ENCODE results near the gene UVRAG. TPM values are rescaled to one million over a fixed set of nuclear protein-coding genes. Genes with fewer than 3 reads are reported as not detected.

UVRAG gene
- total and polyA plus RNA-seq, 2 of the 13 experiments (the other 11 are each of a cell fraction or from before 2014, with no cell fraction given): 9.7 to 17.3 TPM

- TF ChIP-seq, protein P1, sequence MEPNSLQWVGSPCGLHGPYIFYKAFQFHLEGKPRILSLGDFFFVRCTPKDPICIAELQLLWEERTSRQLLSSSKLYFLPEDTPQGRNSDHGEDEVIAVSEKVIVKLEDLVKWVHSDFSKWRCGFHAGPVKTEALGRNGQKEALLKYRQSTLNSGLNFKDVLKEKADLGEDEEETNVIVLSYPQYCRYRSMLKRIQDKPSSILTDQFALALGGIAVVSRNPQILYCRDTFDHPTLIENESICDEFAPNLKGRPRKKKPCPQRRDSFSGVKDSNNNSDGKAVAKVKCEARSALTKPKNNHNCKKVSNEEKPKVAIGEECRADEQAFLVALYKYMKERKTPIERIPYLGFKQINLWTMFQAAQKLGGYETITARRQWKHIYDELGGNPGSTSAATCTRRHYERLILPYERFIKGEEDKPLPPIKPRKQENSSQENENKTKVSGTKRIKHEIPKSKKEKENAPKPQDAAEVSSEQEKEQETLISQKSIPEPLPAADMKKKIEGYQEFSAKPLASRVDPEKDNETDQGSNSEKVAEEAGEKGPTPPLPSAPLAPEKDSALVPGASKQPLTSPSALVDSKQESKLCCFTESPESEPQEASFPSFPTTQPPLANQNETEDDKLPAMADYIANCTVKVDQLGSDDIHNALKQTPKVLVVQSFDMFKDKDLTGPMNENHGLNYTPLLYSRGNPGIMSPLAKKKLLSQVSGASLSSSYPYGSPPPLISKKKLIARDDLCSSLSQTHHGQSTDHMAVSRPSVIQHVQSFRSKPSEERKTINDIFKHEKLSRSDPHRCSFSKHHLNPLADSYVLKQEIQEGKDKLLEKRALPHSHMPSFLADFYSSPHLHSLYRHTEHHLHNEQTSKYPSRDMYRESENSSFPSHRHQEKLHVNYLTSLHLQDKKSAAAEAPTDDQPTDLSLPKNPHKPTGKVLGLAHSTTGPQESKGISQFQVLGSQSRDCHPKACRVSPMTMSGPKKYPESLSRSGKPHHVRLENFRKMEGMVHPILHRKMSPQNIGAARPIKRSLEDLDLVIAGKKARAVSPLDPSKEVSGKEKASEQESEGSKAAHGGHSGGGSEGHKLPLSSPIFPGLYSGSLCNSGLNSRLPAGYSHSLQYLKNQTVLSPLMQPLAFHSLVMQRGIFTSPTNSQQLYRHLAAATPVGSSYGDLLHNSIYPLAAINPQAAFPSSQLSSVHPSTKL (CRISPR knock-in tag; IDR thresholded peaks at IDR 0.05): no peak; the same call in 1 of the 2 replicates
- no peak for TF ChIP-seq ZNF431 (CRISPR knock-in tag; IDR thresholded peaks at IDR 0.05; ENCODE audit: borderline replicate concordance, low read depth)
- no peak for TF ChIP-seq ZNF335 (CRISPR knock-in tag; IDR thresholded peaks at IDR 0.05)
- no peak for TF ChIP-seq JUN (CRISPR knock-in tag; IDR thresholded peaks at IDR 0.05)
- no peak for TF ChIP-seq CTCF (CRISPR knock-in tag; IDR thresholded peaks at IDR 0.05)
- TF ChIP-seq MLLT10 (CRISPR knock-in tag; IDR thresholded peaks at IDR 0.05): no peak
- no peak; the same call in 1 of the 2 replicates for TF ChIP-seq KDM3A (CRISPR knock-in tag; IDR thresholded peaks at IDR 0.05; ENCODE audit: low read depth)
- TF ChIP-seq, protein P2, sequence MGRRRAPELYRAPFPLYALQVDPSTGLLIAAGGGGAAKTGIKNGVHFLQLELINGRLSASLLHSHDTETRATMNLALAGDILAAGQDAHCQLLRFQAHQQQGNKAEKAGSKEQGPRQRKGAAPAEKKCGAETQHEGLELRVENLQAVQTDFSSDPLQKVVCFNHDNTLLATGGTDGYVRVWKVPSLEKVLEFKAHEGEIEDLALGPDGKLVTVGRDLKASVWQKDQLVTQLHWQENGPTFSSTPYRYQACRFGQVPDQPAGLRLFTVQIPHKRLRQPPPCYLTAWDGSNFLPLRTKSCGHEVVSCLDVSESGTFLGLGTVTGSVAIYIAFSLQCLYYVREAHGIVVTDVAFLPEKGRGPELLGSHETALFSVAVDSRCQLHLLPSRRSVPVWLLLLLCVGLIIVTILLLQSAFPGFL (CRISPR knock-in tag; IDR thresholded peaks at IDR 0.05): no peak
- TF ChIP-seq, protein P3, sequence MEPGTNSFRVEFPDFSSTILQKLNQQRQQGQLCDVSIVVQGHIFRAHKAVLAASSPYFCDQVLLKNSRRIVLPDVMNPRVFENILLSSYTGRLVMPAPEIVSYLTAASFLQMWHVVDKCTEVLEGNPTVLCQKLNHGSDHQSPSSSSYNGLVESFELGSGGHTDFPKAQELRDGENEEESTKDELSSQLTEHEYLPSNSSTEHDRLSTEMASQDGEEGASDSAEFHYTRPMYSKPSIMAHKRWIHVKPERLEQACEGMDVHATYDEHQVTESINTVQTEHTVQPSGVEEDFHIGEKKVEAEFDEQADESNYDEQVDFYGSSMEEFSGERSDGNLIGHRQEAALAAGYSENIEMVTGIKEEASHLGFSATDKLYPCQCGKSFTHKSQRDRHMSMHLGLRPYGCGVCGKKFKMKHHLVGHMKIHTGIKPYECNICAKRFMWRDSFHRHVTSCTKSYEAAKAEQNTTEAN (CRISPR knock-in tag; conservative IDR thresholded peaks at IDR 0.05): no peak
- TF ChIP-seq, protein P4, sequence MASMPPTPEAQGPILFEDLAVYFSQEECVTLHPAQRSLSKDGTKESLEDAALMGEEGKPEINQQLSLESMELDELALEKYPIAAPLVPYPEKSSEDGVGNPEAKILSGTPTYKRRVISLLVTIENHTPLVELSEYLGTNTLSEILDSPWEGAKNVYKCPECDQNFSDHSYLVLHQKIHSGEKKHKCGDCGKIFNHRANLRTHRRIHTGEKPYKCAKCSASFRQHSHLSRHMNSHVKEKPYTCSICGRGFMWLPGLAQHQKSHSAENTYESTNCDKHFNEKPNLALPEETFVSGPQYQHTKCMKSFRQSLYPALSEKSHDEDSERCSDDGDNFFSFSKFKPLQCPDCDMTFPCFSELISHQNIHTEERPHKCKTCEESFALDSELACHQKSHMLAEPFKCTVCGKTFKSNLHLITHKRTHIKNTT (CRISPR knock-in tag; IDR thresholded peaks at IDR 0.05): no peak
- TF ChIP-seq SPEN (CRISPR knock-in tag; IDR thresholded peaks at IDR 0.05; ENCODE audit: low read depth): peak; percentile 34; the same call in 1 of the 2 replicates
- no peak for TF ChIP-seq JUNB (CRISPR knock-in tag; IDR thresholded peaks at IDR 0.05; ENCODE audit: borderline replicate concordance)
- TF ChIP-seq ZNF207 (IDR thresholded peaks at IDR 0.05; ENCODE audit: borderline replicate concordance): no peak
- TF ChIP-seq ZGPAT (CRISPR knock-in tag; IDR thresholded peaks at IDR 0.05): peak; percentile 29; the same call in 1 of the 2 replicates
- no peak for TF ChIP-seq SRF (IDR thresholded peaks at IDR 0.05; ENCODE audit: low read depth, low read length)
- no peak for TF ChIP-seq ZNF138 (CRISPR knock-in tag; IDR thresholded peaks at IDR 0.05; ENCODE audit: low read depth)
- 0 out of 2 replicates have a peak, but pooled peaks have one; percentile 17 for TF ChIP-seq SMAD1 (CRISPR knock-in tag; IDR thresholded peaks at IDR 0.05; ENCODE audit: borderline replicate concordance, low read depth)
Observed at GRCh38 chr11:75814677-75815344, at the start of gene UVRAG (continued).

All from HepG2 (cell line).